IMR-90 (cell line): ENCODE results near the gene EPHA5. TPM values are rescaled to one million over a fixed set of nuclear protein-coding genes. Genes with fewer than 3 reads are reported as not detected.

Experiments
- ATAC-seq: fragments of 200-7000 bp; cut with Tn5 transposase; 2 replicates; pipeline ENCODE4 v1.9.1; 2020; ENCODE audit warnings: low read depth, mild to moderate bottlenecking, moderate library complexity
- BruUV-seq: library from RNA; stranded (reverse); fragments of 400-500 nt; replicated peaks from 2 replicates; lab custom pipeline; 2021; lab: Mats Ljungman, UMichigan
- CTCF ChIA-PET: fragments of 300-600 bp; formaldehyde crosslinking; extraction: SDS; loops from one replicate; lab custom pipeline; 2021; ENCODE audit warnings: antibody characterized with exemption; lab: Yijun Ruan, JAX
- POLR2A ChIA-PET: fragments of 300-600 bp; sonication (Branson Sonifier 250); formaldehyde crosslinking; loops from one replicate; lab custom pipeline; 2022; ENCODE audit warnings: antibody characterized with exemption; ENCODE audit not compliant: unreplicated experiment; lab: Charles Lee
- DNase-seq: peaks from one replicate; pipeline ENCODE4 v3.0.0; 2013
- H2AFZ ChIP-seq: replicated peaks from 2 replicates; pipeline ENCODE3; 2013; ENCODE audit warnings: low read length, mild to moderate bottlenecking; ENCODE audit not compliant: poor library complexity
- H2AK5ac ChIP-seq: 2 replicates; pipeline ENCODE4 v1.6.1; 2013; ENCODE audit warnings: low read depth, low read length, inconsistent platforms
- H2AK9ac ChIP-seq: replicated peaks from 2 replicates; pipeline ENCODE3; 2013; ENCODE audit warnings: mild to moderate bottlenecking, low read depth, low read length, moderate library complexity; ENCODE audit not compliant: poor library complexity
- H2BK120ac ChIP-seq: 2 replicates; pipeline ENCODE4 v1.6.1; 2013; ENCODE audit warnings: low read depth, low read length, inconsistent platforms
- H2BK15ac ChIP-seq: 3 replicates; pipeline ENCODE4 v1.6.1; 2013; ENCODE audit warnings: low read depth, low read length, inconsistent platforms
- H2BK20ac ChIP-seq: 2 replicates; pipeline ENCODE4 v1.6.1; 2013; ENCODE audit warnings: low read depth, mild to moderate bottlenecking, inconsistent platforms, low read length, moderate library complexity
- H2BK5ac ChIP-seq: 2 replicates; pipeline ENCODE4 v1.6.1; 2013; ENCODE audit warnings: mild to moderate bottlenecking, low read depth, low read length, inconsistent platforms; ENCODE audit not compliant: poor library complexity, severe bottlenecking
- H3K14ac ChIP-seq: replicated peaks from 2 replicates; pipeline ENCODE4 v1.6.1; 2013; ENCODE audit warnings: low read depth, low read length, inconsistent platforms
- H3K18ac ChIP-seq: 2 replicates; pipeline ENCODE4 v1.6.1; 2013; ENCODE audit warnings: low read depth, low read length, control low read depth
- H3K23ac ChIP-seq: 2 replicates; pipeline ENCODE4 v1.6.1; 2013; ENCODE audit warnings: low read depth, low read length, inconsistent platforms
- H3K27ac ChIP-seq: 2 replicates; pipeline ENCODE4 v1.5.1; 2013; ENCODE audit warnings: mild to moderate bottlenecking, control low read depth, low read length; ENCODE audit not compliant: insufficient read depth
- H3K27me3 ChIP-seq: 2 replicates; pipeline ENCODE4 v1.6.1; 2013; ENCODE audit warnings: low read length; ENCODE audit not compliant: control insufficient read depth, insufficient read depth
- H3K36me3 ChIP-seq: 2 replicates; pipeline ENCODE4 v1.6.1; 2013; ENCODE audit warnings: low read length, mixed read lengths; ENCODE audit not compliant: control insufficient read depth, insufficient read depth
- H3K4ac ChIP-seq: 2 replicates; pipeline ENCODE4 v1.6.1; 2013; ENCODE audit warnings: low read depth, low read length, inconsistent platforms
- H3K4me1 ChIP-seq: 2 replicates; pipeline ENCODE4 v1.6.1; 2013; ENCODE audit warnings: low read length, mixed read lengths; ENCODE audit not compliant: control insufficient read depth, insufficient read depth
- H3K4me2 ChIP-seq: 2 replicates; pipeline ENCODE4 v1.6.1; 2013; ENCODE audit warnings: low read depth, mild to moderate bottlenecking, control low read depth, low read length, moderate library complexity
- H3K4me3 ChIP-seq: 2 replicates; pipeline ENCODE4 v1.5.1; 2013; ENCODE audit warnings: low read depth, mild to moderate bottlenecking, control low read depth, low read length, moderate library complexity; ENCODE audit not compliant: insufficient read depth
- H3K56ac ChIP-seq: 2 replicates; pipeline ENCODE4 v1.6.1; 2013; ENCODE audit warnings: low read length, inconsistent platforms; ENCODE audit not compliant: insufficient read depth; ENCODE audit errors: extremely low read depth
- H3K79me1 ChIP-seq, 2 experiments: 2 replicates each; pipeline ENCODE4 v1.6.1; 2013; ENCODE audit warnings: low read length in 2 of 2, inconsistent platforms in 1 of 2, low read depth in 1 of 2
- H3K9ac ChIP-seq: 2 replicates; pipeline ENCODE4 v1.6.1; 2013; ENCODE audit warnings: low read depth, low read length, control low read depth
- H3K9me1 ChIP-seq: 2 replicates; pipeline ENCODE4 v1.6.1; 2013; ENCODE audit warnings: low read length, inconsistent platforms; ENCODE audit not compliant: insufficient read depth
- H3K9me3 ChIP-seq: 2 replicates; pipeline ENCODE4 v1.6.1; 2013; ENCODE audit warnings: low read length; ENCODE audit not compliant: control insufficient read depth, insufficient read depth
- H4K20me1 ChIP-seq: 2 replicates; pipeline ENCODE4 v1.6.1; 2013; ENCODE audit warnings: low read length, inconsistent platforms; ENCODE audit not compliant: insufficient read depth
- H4K5ac ChIP-seq: 2 replicates; pipeline ENCODE4 v1.6.1; 2013; ENCODE audit warnings: mild to moderate bottlenecking, low read depth, low read length, control low read depth
- H4K8ac ChIP-seq, 2 experiments: 2 replicates each; pipeline ENCODE4 v1.6.1; 2013; ENCODE audit warnings: low read depth in 2 of 2, low read length in 2 of 2, control low read depth in 1 of 2, inconsistent platforms in 1 of 2
- H4K91ac ChIP-seq: 2 replicates; pipeline ENCODE4 v1.6.1; 2013; ENCODE audit warnings: low read depth, low read length, inconsistent platforms; ENCODE audit not compliant: insufficient read depth
- BHLHE40 ChIP-seq: fragments of 150-350 bp; IDR thresholded peaks from 2 replicates; pipeline ENCODE4 v1.6.1; 2016; ENCODE audit warnings: mild to moderate bottlenecking, low read depth, low read length
- CHD1 ChIP-seq: IDR thresholded peaks from 2 replicates; pipeline ENCODE4 v1.6.1; 2012; ENCODE audit warnings: low read depth, low read length, improper control_type of control experiment
- CTCF ChIP-seq: conservative IDR thresholded peaks from 2 replicates; pipeline ENCODE4 v1.5.1; 2012; ENCODE audit warnings: mild to moderate bottlenecking, low read depth, low read length, improper control_type of control experiment
- FOS ChIP-seq: fragments of 150-350 bp; IDR thresholded peaks from 2 replicates; pipeline ENCODE4 v1.6.1; 2016; ENCODE audit warnings: low read depth, low read length
- MAFK ChIP-seq: IDR thresholded peaks from 2 replicates; pipeline ENCODE4 v1.6.1; 2012; ENCODE audit warnings: low read depth, low read length, improper control_type of control experiment
- MAZ ChIP-seq: IDR thresholded peaks from 2 replicates; pipeline ENCODE4 v1.6.1; 2012; ENCODE audit warnings: low read depth, mild to moderate bottlenecking, low read length, improper control_type of control experiment, moderate library complexity, borderline replicate concordance
- MXI1 ChIP-seq: IDR thresholded peaks from 2 replicates; pipeline ENCODE4 v1.6.1; 2012; ENCODE audit warnings: low read depth, mild to moderate bottlenecking, low read length, moderate library complexity, borderline replicate concordance
- NFE2L2 ChIP-seq: fragments of 150-350 bp; IDR thresholded peaks from 2 replicates; pipeline ENCODE4 v1.6.1; 2016; ENCODE audit warnings: low read depth, mild to moderate bottlenecking, low read length
- POLR2A ChIP-seq: IDR thresholded peaks from 2 replicates; pipeline ENCODE4 v1.6.1; 2012; ENCODE audit warnings: mild to moderate bottlenecking, low read depth, low read length
- RAD21 ChIP-seq: IDR thresholded peaks from 2 replicates; pipeline ENCODE4 v1.6.1; 2012; ENCODE audit warnings: low read length, improper control_type of control experiment
- RCOR1 ChIP-seq: IDR thresholded peaks from 2 replicates; pipeline ENCODE4 v1.6.1; 2012; ENCODE audit warnings: mild to moderate bottlenecking, low read length, improper control_type of control experiment; ENCODE audit not compliant: insufficient replicate concordance
- RFX5 ChIP-seq: IDR thresholded peaks from 2 replicates; pipeline ENCODE4 v1.8.0; 2012; ENCODE audit warnings: low read depth, mild to moderate bottlenecking, low read length, moderate library complexity
- SMC3 ChIP-seq: fragments of 150-350 bp; IDR thresholded peaks from 2 replicates; pipeline ENCODE4 v1.6.1; 2016; ENCODE audit warnings: low read depth, mild to moderate bottlenecking, antibody characterized with exemption, low read length, moderate library complexity
- USF2 ChIP-seq: fragments of 150-350 bp; IDR thresholded peaks from 2 replicates; pipeline ENCODE4 v1.6.1; 2017; ENCODE audit warnings: mild to moderate bottlenecking, antibody characterized with exemption, low read length, low read depth
- WGBS, 2 experiments: methylation state at CpG; one replicate each; pipeline versions ENCODE4 v1.1.5 to v1.1.7; 2013; ENCODE audit warnings: missing lambda C conversion rate in 2 of 2; ENCODE audit not compliant: insufficient read length in 1 of 2; ENCODE audit errors: extremely low coverage in 2 of 2; 5-methylcytosine and 5-hydroxymethylcytosine counted together
- dilution Hi-C: fragments of 300-500 bp; cut with HindIII; formaldehyde crosslinking; loops from one replicate; pipeline ENCODE4 v1.14.3; 2018; ENCODE audit warnings: low sequenced_read_pairs; ENCODE audit not compliant: unreplicated experiment
- in situ Hi-C: fragments of 300-500 bp; cut with MboI; formaldehyde crosslinking; loops from 3 replicates; pipeline ENCODE4 v1.14.3; 2019; ENCODE audit warnings: low sequenced_read_pairs, inconsistent platforms, mixed read lengths
- intact Hi-C: fragments of 100-400 bp; cut with micrococcal nuclease; formaldehyde crosslinking; loops from 2 replicates; pipeline ENCODE4 v1.10.0; 2022
- polyA plus RNA-seq, 3 experiments: library from polyadenylated mRNA; depleted of rRNA; stranded (reverse); fragments of >200 nt; gene quantifications; 2 replicates each; pipeline ENCODE4 v1.2.3, GENCODE V29; 2012; ENCODE audit warnings: low replicate concordance in 1 of 3
- total RNA-seq: library from RNA; depleted of rRNA; stranded (reverse); fragments of >200 nt; gene quantifications from 2 replicates; pipeline ENCODE4 v1.2.3, GENCODE V29; 2012

Gene EPHA5
- total and polyA plus RNA-seq, 2 of the 4 experiments (the other 2 are of a cell fraction), result 0.07 to 0.18 TPM

- intact Hi-C loops, result no loop called here
- Histone ChIP-seq H3K4me1 (no peaks in the 10 kb centered on the region), H4K5ac (no peak overlapping the region), H4K91ac (no peak overlapping the region), H4K20me1 (no peaks in the 10 kb centered on the region), H2BK5ac (no peak overlapping the region), H2BK15ac (no peak overlapping the region), H2BK20ac (no peak overlapping the region), H3K9me3 (peaks cover 23% of the 10 kb centered on the region), H3K9me1 (no peaks in the 10 kb centered on the region), H2AFZ (no peak overlapping the region), H3K14ac (no peak overlapping the region), H3K4me3 (no peak overlapping the region), H3K79me1 (no peaks in the 10 kb centered on the region), H3K27ac (no peak overlapping the region), H3K23ac (no peak overlapping the region), H3K4ac (no peak overlapping the region), H3K9ac (no peak overlapping the region), H2AK9ac (no peak overlapping the region), H3K27me3 (no peaks in the 10 kb centered on the region), H2BK120ac (no peak overlapping the region), H3K18ac (no peak overlapping the region), H4K8ac (no peak overlapping the region), H2AK5ac (no peak overlapping the region), H3K4me2 (no peak overlapping the region), H3K36me3 (no peaks in the 10 kb centered on the region), H3K56ac (no peak overlapping the region)
- in situ Hi-C loops, result no loop called here
- no CpG with 5 or more reads among the region's 4 CpGs for whole genome bisulfite sequencing, 2 experiments
- ChIA-PET CTCF (no interaction called here), POLR2A (no interaction called here)
- BruUV-seq, result no TSS peak
- no peak for DNase-seq
- TF ChIP-seq RFX5 (no peak), SMC3 (no peak), MAFK (no peak), MXI1 (no peak), FOS (no peak), CHD1 (no peak), RAD21 (no peak), POLR2A (no peak), USF2 (no peak), RCOR1 (no peak), BHLHE40 (no peak), MAZ (no peak), NFE2L2 (no peak), CTCF (no peak)
- ATAC-seq, result no peak
- dilution Hi-C loops, result no loop called here
These were observed 271.2 kb downstream of the EPHA5 start for GRCh38 chr4:65399084-65399483.
